Skeletal muscle cell (primary cell): ENCODE results near the gene PCNA.

ENCODE experiments used
- DNase-seq: peaks from one replicate; pipeline ENCODE4 v3.0.0-alpha.2; 2010; ENCODE audit warnings: low read depth
- H3K4me3 ChIP-seq: 2 replicates; pipeline ENCODE4 v1.5.1; 2011; ENCODE audit warnings: low read depth, mild to moderate bottlenecking, control low read depth, low read length, moderate library complexity

The PCNA gene

GRCh38 chr20:5119435-5120184, at the start of gene PCNA:
TSS of gene PCNA (minus strand) at chr20:5119958. CDS start at chr20:5119798, 160 bp downstream.
- H3K4me3 ChIP-seq = peak within 1 kb of the TSS; percentile 99
- peak; percentile 88 for DNase-seq

- H3K4me3 ChIP-seq = no peak overlapping the region
- peak; percentile 50 for DNase-seq
Measured at GRCh38 chr20:5168651-5169396, 49.1 kb upstream of the PCNA start.

DNA sequence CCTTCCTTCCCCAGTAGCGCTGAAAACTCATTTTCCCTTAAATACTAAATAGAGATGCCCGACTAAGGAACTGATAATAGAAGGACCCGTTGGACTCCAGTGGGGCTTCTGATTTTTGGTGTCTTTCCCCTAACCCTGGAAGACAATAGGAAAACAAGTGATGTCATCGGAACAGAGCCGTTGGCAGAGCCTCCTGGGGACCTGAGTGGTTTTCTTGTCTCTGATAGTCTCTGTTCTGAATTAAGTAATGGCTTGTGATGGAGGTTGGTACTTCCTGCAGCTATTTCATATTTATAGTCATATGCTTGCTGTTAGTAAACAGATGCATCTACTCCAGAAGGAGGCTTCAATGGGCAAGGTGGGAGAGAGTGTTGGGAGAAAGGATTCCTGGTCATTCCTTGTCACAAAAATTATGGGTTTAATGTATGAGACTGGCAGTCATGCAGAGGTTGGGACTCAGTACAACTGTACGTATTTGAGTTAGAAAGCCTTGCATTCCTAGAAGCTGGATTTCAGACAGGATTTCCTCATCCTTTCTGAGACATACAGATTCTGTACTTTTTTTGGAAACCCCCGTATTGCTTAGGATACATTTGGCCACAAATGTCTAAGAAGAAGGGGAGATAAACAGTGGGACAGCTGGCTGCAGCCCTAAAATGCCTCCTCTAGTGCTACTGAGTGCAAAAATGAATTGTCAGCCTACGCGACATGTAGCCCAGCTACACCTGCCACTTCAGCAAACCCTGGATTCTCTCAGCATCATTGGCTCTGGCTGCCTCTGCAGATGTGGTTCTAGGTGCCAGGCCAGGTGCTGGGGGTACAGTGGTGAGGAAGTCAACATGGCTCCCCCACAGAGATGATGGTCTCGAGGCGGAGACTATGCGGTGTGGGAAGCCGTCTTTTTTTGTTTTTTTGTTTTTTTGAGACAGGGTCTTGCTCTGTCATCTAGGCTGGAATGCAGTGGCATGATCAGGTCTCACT, 45.2 kb upstream of the PCNA start:
- no peak overlapping the region for H3K4me3 ChIP-seq
- no peak for DNase-seq

DNA sequence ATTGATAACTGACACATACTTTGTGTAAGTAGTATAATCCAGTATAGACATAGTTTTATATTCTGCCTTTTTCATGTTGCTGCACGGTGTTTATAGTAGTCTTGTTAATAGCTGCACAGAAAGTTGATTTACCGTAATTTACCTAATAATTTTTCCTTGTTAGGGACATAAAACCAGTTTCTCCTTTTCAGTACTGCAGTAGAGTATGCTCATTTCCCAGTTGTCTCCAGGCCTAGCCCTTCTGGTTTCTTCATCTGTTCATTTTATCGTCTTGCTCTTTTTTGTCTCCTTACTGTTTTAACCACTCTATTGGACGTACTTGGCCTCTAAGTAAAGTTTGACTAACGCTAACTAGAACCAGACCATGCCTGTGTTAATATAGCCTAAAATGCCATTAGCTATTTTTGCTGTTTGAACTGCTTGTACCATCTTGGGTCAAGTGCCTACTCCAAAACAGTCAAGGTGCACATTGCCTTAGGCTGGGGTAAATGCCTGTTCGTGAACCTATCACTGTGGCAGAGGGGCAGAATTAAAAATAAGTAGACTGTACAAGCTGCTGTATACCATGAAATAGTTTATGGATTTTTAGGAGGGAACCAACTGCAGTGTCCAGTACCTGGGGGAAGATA, 41.9 kb upstream of the PCNA start:
- no peak overlapping the region for H3K4me3 ChIP-seq
- DNase-seq = no peak

- H3K4me3 ChIP-seq = no peak overlapping the region
Measured at GRCh38 chr20:5160882-5161281, 41.1 kb upstream of the PCNA start.

GRCh38 chr20:5159928-5160327, 40.2 kb upstream of the PCNA start:
- no peak for DNase-seq
- H3K4me3 ChIP-seq = no peak overlapping the region

More at GRCh38 chr20:5160882-5161281, 41.1 kb upstream of the PCNA start:
- no peak for DNase-seq

- no peak for DNase-seq
Measured at GRCh38 chr20:5156675-5157448, 37.1 kb upstream of the PCNA start.

GRCh38 chr20:5155404-5155803, 35.6 kb upstream of the PCNA start:
- H3K4me3 ChIP-seq = no peak overlapping the region
- DNase-seq = no peak

More at GRCh38 chr20:5156675-5157448, 37.1 kb upstream of the PCNA start:
- H3K4me3 ChIP-seq = no peak overlapping the region

DNA sequence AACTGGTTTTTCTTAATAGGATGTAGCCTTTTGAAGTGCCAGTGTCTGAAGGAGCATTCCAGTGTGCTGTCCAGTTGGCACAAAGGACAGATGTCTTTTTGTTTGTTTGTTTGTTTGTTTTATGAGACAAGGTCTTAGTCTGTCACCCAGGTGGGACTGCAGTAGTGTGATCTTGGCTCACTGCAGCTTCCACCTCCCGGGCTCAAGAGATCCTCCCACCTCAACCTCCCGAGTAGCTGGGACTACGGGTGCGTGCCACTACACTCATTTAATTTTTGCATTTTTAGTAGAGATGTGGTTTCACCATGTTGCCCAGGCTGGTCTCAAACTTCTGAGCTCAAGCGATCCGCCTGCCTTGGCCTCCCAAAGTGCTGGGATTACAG, 34.8 kb upstream of the PCNA start:
- H3K4me3 ChIP-seq = no peak overlapping the region
- no peak for DNase-seq

DNA sequence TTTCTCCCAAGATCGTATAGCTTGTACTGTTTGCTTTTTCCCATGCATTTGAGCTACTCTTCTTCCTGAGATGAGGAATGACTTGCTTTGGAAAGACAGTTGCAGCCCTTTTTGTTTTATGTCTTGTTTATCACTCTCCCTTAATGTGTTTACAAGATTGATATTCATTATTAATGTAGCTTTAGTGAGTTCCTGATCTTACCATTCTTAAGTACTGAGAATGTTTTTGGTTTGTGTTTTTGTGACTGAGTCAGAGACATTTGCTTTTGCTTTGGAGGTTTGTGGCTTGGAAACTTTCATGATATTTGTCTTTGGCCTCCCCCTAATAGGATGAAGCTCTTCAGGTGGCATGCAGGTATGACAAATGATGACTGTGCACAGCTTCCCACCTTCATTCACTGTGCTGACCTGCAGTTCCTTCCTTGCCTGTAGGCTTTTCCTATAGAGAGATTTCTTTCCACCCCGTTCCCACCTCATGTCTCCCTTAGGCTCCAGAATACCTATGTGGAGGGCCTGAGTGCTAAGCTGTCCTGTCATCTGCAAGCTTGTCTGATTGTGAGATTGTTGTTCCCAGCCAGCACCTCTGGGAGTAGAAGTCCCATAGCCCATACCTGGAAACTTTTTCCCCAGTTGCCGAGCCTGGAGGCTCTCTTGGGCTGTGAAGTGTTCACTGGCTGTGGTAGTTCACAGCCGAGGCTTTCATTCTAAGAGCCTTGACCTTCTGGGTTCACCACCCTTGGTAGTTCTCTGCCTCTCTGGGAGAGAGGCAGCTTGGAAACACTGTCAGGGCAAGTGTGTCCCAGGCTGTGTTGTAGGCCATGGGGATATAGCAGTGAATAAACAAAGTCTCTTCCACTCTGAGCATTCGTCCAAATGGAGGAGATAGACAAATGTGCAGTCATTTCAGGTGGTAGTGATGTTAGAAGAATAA, 34.1 kb upstream of the PCNA start:
- no peak overlapping the region for H3K4me3 ChIP-seq
- DNase-seq = no peak

DNA sequence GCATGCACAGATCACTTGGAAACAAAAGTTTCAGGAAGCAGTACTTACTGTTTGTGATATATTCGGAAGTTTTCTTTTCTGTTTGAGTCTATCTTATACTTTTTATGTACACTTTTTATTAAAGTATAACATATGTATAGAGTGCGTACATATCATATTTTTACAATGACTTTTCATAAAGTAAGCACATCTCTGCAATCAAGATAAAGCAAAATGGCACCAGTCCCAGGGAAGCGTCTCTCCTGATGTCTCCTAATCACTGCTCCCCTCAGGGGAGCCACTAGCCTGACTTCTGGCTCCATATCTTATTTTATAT, 33.4 kb upstream of the PCNA start:
- no peak for DNase-seq

GRCh38 chr20:5150226-5151076, 30.7 kb upstream of the PCNA start:
- H3K4me3 ChIP-seq = no peak overlapping the region
- DNase-seq = no peak

More for the DNA sequence above, 33.4 kb upstream of the PCNA start:
- no peak overlapping the region for H3K4me3 ChIP-seq

GRCh38 chr20:5149892-5150225, 30.1 kb upstream of the PCNA start:
- H3K4me3 ChIP-seq = no peak overlapping the region
- no peak for DNase-seq

GRCh38 chr20:5148581-5148980, 28.8 kb upstream of the PCNA start:
- no peak for DNase-seq
- no peak overlapping the region for H3K4me3 ChIP-seq

DNA sequence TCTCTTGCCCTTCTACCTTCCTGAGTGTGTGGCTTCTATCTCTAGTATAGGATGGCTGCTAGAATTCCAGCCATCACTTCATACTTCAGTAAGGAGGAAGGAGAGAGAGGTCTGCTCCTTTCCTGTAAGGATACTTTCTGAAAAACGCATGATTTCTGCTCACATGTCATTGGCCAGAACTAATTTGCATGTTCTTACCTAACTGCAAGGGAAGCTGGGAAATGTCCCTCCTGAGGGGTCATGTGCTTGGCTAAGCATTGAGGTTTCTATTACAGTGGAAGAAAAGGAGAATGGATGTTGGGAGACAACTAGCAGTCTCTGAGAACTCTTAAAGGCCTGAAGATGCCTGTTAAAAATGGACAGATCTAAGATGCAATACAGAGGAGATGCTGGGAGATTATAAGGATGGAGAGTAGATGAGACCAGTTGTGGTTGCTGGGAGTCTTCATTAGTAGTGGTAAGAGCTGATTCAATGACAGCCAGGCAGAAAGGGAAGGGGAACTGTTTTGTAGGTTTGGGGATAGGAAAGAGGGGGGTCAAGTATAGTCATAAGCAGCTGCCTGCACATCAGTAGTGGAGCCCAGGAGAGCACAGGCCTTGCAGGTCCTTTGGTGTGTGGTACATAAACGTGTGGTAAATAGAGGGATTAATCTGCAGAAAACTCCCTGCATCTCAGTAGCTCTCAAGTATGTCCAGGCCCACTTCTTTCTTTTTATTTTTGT, 27.3 kb upstream of the PCNA start:
- no peak overlapping the region for H3K4me3 ChIP-seq

DNA sequence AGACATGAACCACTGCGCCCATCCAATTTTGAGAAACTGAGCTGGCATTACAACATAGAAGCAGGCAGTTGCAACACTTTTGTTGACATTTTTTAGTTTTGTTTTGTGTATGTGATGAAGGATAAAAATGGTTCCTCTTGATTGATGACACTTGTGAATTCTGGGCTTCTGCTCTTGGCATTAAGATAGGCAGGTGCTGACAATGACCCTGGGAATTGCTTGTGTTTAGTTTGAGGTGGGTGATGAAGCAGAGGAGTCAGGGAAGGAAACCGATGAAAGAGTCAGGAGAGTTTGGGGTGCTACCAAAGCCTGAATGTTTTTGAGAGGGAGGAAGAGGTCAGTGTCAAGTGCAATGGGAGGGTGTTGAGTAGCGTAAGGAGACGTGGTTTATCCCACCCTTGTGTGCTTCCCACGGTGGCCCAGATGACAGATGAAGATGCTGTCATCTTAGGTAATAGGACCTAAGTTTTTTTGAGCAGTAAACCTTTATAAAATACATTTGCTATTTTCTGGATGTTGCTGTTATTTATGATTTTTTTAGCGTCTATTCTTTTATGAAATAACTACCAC, 26.4 kb upstream of the PCNA start:
- H3K4me3 ChIP-seq = no peak overlapping the region
- DNase-seq = no peak

More for the DNA sequence above, 27.3 kb upstream of the PCNA start:
- no peak for DNase-seq
